H9 (cell line): ENCODE measurements around the gene DBNDD2. TPM values are rescaled to one million over a fixed set of nuclear protein-coding genes. Genes with fewer than 3 reads are reported as not detected.

Experiments
- DNase-seq: peaks from one replicate; pipeline ENCODE4 v3.0.0-alpha.2; 2017
- H2AFZ ChIP-seq: one replicate; pipeline ENCODE4 v1.6.1; 2013; ENCODE audit warnings: mild to moderate bottlenecking, low read length, control low read depth, moderate library complexity
- H2AK5ac ChIP-seq: 2 replicates; pipeline ENCODE4 v1.6.1; 2013; ENCODE audit warnings: low read length, control low read depth, mixed read lengths; ENCODE audit not compliant: insufficient read length
- H2BK120ac ChIP-seq: one replicate; pipeline ENCODE4 v1.6.1; 2013; ENCODE audit warnings: low read depth, mild to moderate bottlenecking, low read length, control low read depth, inconsistent platforms; ENCODE audit not compliant: poor library complexity, severe bottlenecking
- H2BK12ac ChIP-seq: 2 replicates; pipeline ENCODE4 v1.6.1; 2013; ENCODE audit warnings: low read length, control low read depth, mixed read lengths, low read depth; ENCODE audit not compliant: insufficient read length
- H2BK15ac ChIP-seq: 2 replicates; pipeline ENCODE4 v1.6.1; 2013; ENCODE audit warnings: low read depth, low read length, control low read depth
- H2BK20ac ChIP-seq: one replicate; pipeline ENCODE4 v1.6.1; 2013; ENCODE audit warnings: low read depth, mild to moderate bottlenecking, low read length, control low read depth, inconsistent platforms; ENCODE audit not compliant: poor library complexity, severe bottlenecking
- H2BK5ac ChIP-seq: 2 replicates; pipeline ENCODE4 v1.6.1; 2013; ENCODE audit warnings: low read length, control low read depth, mixed read lengths; ENCODE audit not compliant: insufficient read length
- H3K14ac ChIP-seq: 2 replicates; pipeline ENCODE4 v1.6.1; 2013; ENCODE audit warnings: low read length, control low read depth; ENCODE audit not compliant: insufficient read depth
- H3K18ac ChIP-seq: 2 replicates; pipeline ENCODE4 v1.6.1; 2013; ENCODE audit warnings: low read depth, mild to moderate bottlenecking, mixed read lengths, low read length, control low read depth; ENCODE audit not compliant: insufficient read length
- H3K23ac ChIP-seq: 2 replicates; pipeline ENCODE4 v1.6.1; 2013; ENCODE audit warnings: low read length, control low read depth, mixed read lengths, low read depth; ENCODE audit not compliant: insufficient read length
- H3K23me2 ChIP-seq: 2 replicates; pipeline ENCODE4 v1.6.1; 2013; ENCODE audit warnings: low read depth, mild to moderate bottlenecking, mixed read lengths, low read length, control low read depth; ENCODE audit not compliant: insufficient read length, poor library complexity, severe bottlenecking
- H3K27ac ChIP-seq: 2 replicates; pipeline ENCODE4 v1.5.1; 2013; ENCODE audit warnings: low read length, control low read depth, mixed read lengths, low read depth; ENCODE audit not compliant: insufficient read length
- H3K27me3 ChIP-seq: 2 replicates; pipeline ENCODE4 v1.6.1; 2013; ENCODE audit warnings: low read length, control low read depth, inconsistent platforms; ENCODE audit not compliant: insufficient read depth
- H3K4ac ChIP-seq: 2 replicates; pipeline ENCODE4 v1.6.1; 2013; ENCODE audit warnings: low read depth, mild to moderate bottlenecking, control low read depth, inconsistent platforms, low read length, moderate library complexity
- H3K4me1 ChIP-seq: 2 replicates; pipeline ENCODE4 v1.6.1; 2013; ENCODE audit warnings: low read length, control low read depth, inconsistent platforms; ENCODE audit not compliant: insufficient read depth
- H3K4me2 ChIP-seq: 2 replicates; pipeline ENCODE4 v1.6.1; 2013; ENCODE audit warnings: low read length, control low read depth, mixed read lengths; ENCODE audit not compliant: insufficient read length, insufficient read depth
- H3K56ac ChIP-seq: 2 replicates; pipeline ENCODE4 v1.6.1; 2013; ENCODE audit warnings: low read depth, mild to moderate bottlenecking, mixed read lengths, low read length, control low read depth; ENCODE audit not compliant: insufficient read length
- H3K79me1 ChIP-seq: 2 replicates; pipeline ENCODE4 v1.6.1; 2013; ENCODE audit warnings: low read depth, mild to moderate bottlenecking, moderate library complexity, low read length, control low read depth, inconsistent platforms; ENCODE audit not compliant: insufficient read depth, poor library complexity, severe bottlenecking
- H3K79me2 ChIP-seq: 2 replicates; pipeline ENCODE4 v1.6.1; 2013; ENCODE audit warnings: low read length, control low read depth, inconsistent platforms; ENCODE audit not compliant: insufficient read depth
- H3K9ac ChIP-seq: 2 replicates; pipeline ENCODE4 v1.6.1; 2013; ENCODE audit warnings: low read length, control low read depth, mixed read lengths; ENCODE audit not compliant: insufficient read length; ENCODE audit errors: extremely low read depth
- H3K9me3 ChIP-seq: one replicate; pipeline ENCODE4 v1.6.1; 2013; ENCODE audit warnings: low read depth, low read length, inconsistent platforms; ENCODE audit not compliant: control insufficient read depth
- H3T11ph ChIP-seq: one replicate; pipeline ENCODE4 v1.6.1; 2013; ENCODE audit warnings: mild to moderate bottlenecking, low read length, control low read depth, inconsistent platforms
- H4K20me1 ChIP-seq: one replicate; pipeline ENCODE4 v1.6.1; 2013; ENCODE audit not compliant: control insufficient read depth, insufficient read length, insufficient read depth
- H4K5ac ChIP-seq: 2 replicates; pipeline ENCODE4 v1.6.1; 2013; ENCODE audit warnings: low read depth, mild to moderate bottlenecking, mixed read lengths, low read length, control low read depth; ENCODE audit not compliant: insufficient read length
- H4K8ac ChIP-seq: replicated peaks from 2 replicates; pipeline ENCODE4 v1.6.1; 2013; ENCODE audit warnings: low read length, control low read depth, mixed read lengths, low read depth; ENCODE audit not compliant: insufficient read length
- H4K91ac ChIP-seq: 2 replicates; pipeline ENCODE4 v1.6.1; 2013; ENCODE audit warnings: low read depth, mild to moderate bottlenecking, moderate library complexity, mixed read lengths, low read length, control low read depth; ENCODE audit not compliant: insufficient read length
- H3K27ac Mint-ChIP-seq, 3 experiments: 2 replicates in 2 of 3; 3 replicates in 1 of 3; pipeline ENCODE4 v1.8.0; 2020 to 2021; ENCODE audit warnings: mixed read lengths in 3 of 3, mild to moderate bottlenecking in 1 of 3, moderate library complexity in 1 of 3
- H3K27me3 Mint-ChIP-seq: 2 replicates; pipeline ENCODE4 v1.8.0; 2021; ENCODE audit warnings: low read depth, mild to moderate bottlenecking, moderate library complexity, mixed read lengths
- H3K36me3 Mint-ChIP-seq, 3 experiments: 2 replicates in 2 of 3; 3 replicates in 1 of 3; pipeline ENCODE4 v1.8.0; 2020 to 2021; ENCODE audit warnings: low read depth in 3 of 3, mixed read lengths in 3 of 3; ENCODE audit not compliant: insufficient read depth in 1 of 3
- H3K4me1 Mint-ChIP-seq, 2 experiments: 2 replicates each; pipeline ENCODE4 v1.8.0; 2020; ENCODE audit warnings: mixed read lengths in 2 of 2
- H3K4me3 Mint-ChIP-seq, 2 experiments: 2 replicates in 1 of 2; 3 replicates in 1 of 2; pipeline ENCODE4 v1.8.0; 2020 to 2021; ENCODE audit warnings: mild to moderate bottlenecking in 2 of 2, mixed read lengths in 2 of 2, moderate library complexity in 1 of 2
- H3K9me3 Mint-ChIP-seq, 2 experiments: 2 replicates in 1 of 2; 3 replicates in 1 of 2; pipeline ENCODE4 v1.8.0; 2020; ENCODE audit warnings: mild to moderate bottlenecking in 2 of 2, mixed read lengths in 2 of 2, moderate library complexity in 1 of 2
- WGBS: extraction: QIAGEN DNeasy Blood & Tissue Kit; methylation state at CpG from one replicate; pipeline ENCODE4 v1.1.7; 2013; ENCODE audit warnings: missing lambda C conversion rate, low lambda C conversion rate, mixed read lengths; ENCODE audit not compliant: insufficient read length; ENCODE audit errors: extremely low coverage; 5-methylcytosine and 5-hydroxymethylcytosine counted together
- total RNA-seq: library from RNA; stranded (reverse); gene quantifications from 2 replicates; pipeline ENCODE4 v1.2.1, GENCODE V29; 2021
- TF ChIP-seq, protein P1 (sequence below): fragments of 200-600 bp; sonication (generic); conservative IDR thresholded peaks from 3 replicates; pipeline ENCODE4 v1.8.0; 2021; ENCODE audit warnings: antibody characterized with exemption, mild to moderate bottlenecking

DBNDD2 gene
- total RNA-seq, 1 experiment from 2014 or later, result 39.1 TPM

DNA sequence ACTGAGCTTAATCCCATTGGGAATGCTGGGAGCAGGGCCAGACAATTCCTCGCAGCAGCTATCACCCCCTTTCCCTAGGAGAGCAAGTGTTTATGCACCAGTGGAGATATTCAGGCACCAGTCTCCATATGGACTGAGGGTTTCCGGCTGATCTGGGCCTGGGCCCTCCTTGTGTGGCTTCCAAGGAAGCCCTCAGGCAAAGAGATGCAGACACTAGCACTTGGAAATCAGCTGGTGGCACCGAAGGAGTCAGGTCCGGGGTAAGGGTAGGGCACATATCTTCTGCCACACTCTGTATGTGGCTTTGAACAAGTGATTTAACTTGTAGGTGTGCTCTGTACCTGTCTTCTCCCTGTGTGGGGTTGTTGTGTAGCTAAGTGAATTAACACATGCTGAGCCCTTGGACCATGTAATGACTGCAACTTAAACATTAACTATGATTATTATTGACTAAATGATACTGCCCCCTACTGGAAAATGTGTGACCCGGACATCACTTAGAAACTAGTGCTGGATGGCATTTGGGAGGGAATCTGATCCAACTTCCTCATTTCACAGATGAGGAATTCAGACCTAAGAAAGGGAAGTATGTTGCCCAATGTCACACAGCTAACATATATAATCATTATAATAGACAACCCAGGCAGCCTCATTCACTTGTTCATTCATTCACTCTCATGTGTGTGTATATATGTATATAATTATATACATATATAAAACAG, 42.2 kb downstream of the DBNDD2 start:
- no peak overlapping the region for H2AK5ac ChIP-seq
- TF ChIP-seq, protein P1, sequence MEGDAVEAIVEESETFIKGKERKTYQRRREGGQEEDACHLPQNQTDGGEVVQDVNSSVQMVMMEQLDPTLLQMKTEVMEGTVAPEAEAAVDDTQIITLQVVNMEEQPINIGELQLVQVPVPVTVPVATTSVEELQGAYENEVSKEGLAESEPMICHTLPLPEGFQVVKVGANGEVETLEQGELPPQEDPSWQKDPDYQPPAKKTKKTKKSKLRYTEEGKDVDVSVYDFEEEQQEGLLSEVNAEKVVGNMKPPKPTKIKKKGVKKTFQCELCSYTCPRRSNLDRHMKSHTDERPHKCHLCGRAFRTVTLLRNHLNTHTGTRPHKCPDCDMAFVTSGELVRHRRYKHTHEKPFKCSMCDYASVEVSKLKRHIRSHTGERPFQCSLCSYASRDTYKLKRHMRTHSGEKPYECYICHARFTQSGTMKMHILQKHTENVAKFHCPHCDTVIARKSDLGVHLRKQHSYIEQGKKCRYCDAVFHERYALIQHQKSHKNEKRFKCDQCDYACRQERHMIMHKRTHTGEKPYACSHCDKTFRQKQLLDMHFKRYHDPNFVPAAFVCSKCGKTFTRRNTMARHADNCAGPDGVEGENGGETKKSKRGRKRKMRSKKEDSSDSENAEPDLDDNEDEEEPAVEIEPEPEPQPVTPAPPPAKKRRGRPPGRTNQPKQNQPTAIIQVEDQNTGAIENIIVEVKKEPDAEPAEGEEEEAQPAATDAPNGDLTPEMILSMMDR, result peak; percentile 85
- H3K4ac ChIP-seq, result no peak overlapping the region
- H3K9me3 Mint-ChIP-seq, result no peaks in the 10 kb centered on the region
- H2BK5ac ChIP-seq, result no peak overlapping the region
- no peak overlapping the region for H4K5ac ChIP-seq
- H4K91ac ChIP-seq, result no peak overlapping the region
- no peak overlapping the region for H3K4me2 ChIP-seq
- peak; percentile 47 for DNase-seq
- no peak overlapping the region for H3K27ac ChIP-seq
- no peak overlapping the region for H2BK20ac ChIP-seq
- H3K9ac ChIP-seq, result no peak overlapping the region
- peak overlapping the region in 1 of 3 experiments; percentile 24; a peak in 1 of 7 replicates for H3K27ac Mint-ChIP-seq
- H4K8ac ChIP-seq, result no peak overlapping the region
- H3K4me1 Mint-ChIP-seq, result peaks cover 11 to 13% of the 10 kb centered on the region in 2 experiments
- H3K27me3 Mint-ChIP-seq, result peaks cover 8% of the 10 kb centered on the region; the same call in 1 of the 2 replicates
- H3K14ac ChIP-seq, result no peak overlapping the region
- no peaks in the 10 kb centered on the region for H3K36me3 Mint-ChIP-seq
- H3K79me1 ChIP-seq, result no peaks in the 10 kb centered on the region
- no peaks in the 10 kb centered on the region for H3K4me1 ChIP-seq
- no peak overlapping the region for H3K18ac ChIP-seq
- no peaks in the 10 kb centered on the region for H3K27me3 ChIP-seq
- H3K4me3 Mint-ChIP-seq, result no peak overlapping the region
- WGBS, result no CpG with 5 or more reads among the region's 5 CpGs
- no peaks in the 10 kb centered on the region for H3K23me2 ChIP-seq
- H4K20me1 ChIP-seq, result no peaks in the 10 kb centered on the region
- H2AFZ ChIP-seq, result no peak overlapping the region
- no peaks in the 10 kb centered on the region for H3K79me2 ChIP-seq
- H3K56ac ChIP-seq, result no peak overlapping the region
- H2BK120ac ChIP-seq, result no peak overlapping the region
- no peak overlapping the region for H3K23ac ChIP-seq
- H3K9me3 ChIP-seq, result no peaks in the 10 kb centered on the region
- no peak overlapping the region for H3T11ph ChIP-seq
- no peak overlapping the region for H2BK15ac ChIP-seq
- no peak overlapping the region for H2BK12ac ChIP-seq
